ENCODE data around the gene NEK7. TPM values are rescaled to one million over a fixed set of nuclear protein-coding genes. Genes with fewer than 3 reads are reported as not detected.
A peak's percentile ranks its signal among the peaks of the same experiment; 100 is the strongest.

The NEK7 gene
- total and polyA plus RNA-seq, 2 of the 4 experiments (the other 2 are of a cell fraction) = 89.0 to 467 TPM

DNA sequence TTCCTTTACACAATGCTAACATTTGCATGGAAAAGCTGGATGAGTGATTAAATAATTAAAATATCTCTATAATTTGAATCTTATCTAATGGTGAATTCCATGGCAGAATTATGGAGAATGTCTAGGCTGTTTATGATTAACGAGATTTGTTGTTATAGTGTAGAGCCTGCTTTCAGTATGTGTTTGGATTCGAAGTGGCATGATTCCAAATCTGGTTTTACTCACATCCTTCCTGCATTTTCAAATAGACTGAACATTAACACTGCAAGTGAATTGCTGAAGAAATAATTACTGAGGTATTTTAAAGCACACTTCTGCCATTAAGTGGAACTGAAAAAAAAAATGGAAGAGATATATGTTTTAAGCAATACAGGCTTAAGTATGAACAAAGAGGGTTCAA lies 5.1 kb upstream of the NEK7 start:
- TF ChIP-seq CEBPB (IDR thresholded peaks at IDR 0.05; ENCODE audit: low read depth, low read length) = no peak
- TF ChIP-seq MAFK (IDR thresholded peaks at IDR 0.05; ENCODE audit: low read depth, low read length) = no peak
- TF ChIP-seq, protein P1, sequence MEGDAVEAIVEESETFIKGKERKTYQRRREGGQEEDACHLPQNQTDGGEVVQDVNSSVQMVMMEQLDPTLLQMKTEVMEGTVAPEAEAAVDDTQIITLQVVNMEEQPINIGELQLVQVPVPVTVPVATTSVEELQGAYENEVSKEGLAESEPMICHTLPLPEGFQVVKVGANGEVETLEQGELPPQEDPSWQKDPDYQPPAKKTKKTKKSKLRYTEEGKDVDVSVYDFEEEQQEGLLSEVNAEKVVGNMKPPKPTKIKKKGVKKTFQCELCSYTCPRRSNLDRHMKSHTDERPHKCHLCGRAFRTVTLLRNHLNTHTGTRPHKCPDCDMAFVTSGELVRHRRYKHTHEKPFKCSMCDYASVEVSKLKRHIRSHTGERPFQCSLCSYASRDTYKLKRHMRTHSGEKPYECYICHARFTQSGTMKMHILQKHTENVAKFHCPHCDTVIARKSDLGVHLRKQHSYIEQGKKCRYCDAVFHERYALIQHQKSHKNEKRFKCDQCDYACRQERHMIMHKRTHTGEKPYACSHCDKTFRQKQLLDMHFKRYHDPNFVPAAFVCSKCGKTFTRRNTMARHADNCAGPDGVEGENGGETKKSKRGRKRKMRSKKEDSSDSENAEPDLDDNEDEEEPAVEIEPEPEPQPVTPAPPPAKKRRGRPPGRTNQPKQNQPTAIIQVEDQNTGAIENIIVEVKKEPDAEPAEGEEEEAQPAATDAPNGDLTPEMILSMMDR (conservative IDR thresholded peaks at IDR 0.05; ENCODE audit: low read depth, low read length) = no peak
- TF ChIP-seq, protein P2, sequence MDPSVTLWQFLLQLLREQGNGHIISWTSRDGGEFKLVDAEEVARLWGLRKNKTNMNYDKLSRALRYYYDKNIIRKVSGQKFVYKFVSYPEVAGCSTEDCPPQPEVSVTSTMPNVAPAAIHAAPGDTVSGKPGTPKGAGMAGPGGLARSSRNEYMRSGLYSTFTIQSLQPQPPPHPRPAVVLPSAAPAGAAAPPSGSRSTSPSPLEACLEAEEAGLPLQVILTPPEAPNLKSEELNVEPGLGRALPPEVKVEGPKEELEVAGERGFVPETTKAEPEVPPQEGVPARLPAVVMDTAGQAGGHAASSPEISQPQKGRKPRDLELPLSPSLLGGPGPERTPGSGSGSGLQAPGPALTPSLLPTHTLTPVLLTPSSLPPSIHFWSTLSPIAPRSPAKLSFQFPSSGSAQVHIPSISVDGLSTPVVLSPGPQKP (IDR thresholded peaks at IDR 0.05; ENCODE audit: borderline replicate concordance, low read depth, low read length) = no peak
- no peak for TF ChIP-seq RCOR1 (IDR thresholded peaks at IDR 0.05; ENCODE audit: insufficient replicate concordance, low read length)
- no peak for TF ChIP-seq FOS (IDR thresholded peaks at IDR 0.05; ENCODE audit: low read depth, low read length)
- no peak for TF ChIP-seq CHD1 (IDR thresholded peaks at IDR 0.05; ENCODE audit: low read depth, low read length)
- no peak for TF ChIP-seq MXI1 (IDR thresholded peaks at IDR 0.05; ENCODE audit: borderline replicate concordance, low read depth, low read length)
- no peak for TF ChIP-seq RFX5 (IDR thresholded peaks at IDR 0.05; ENCODE audit: low read depth, low read length)
- no peak for TF ChIP-seq NFE2L2 (IDR thresholded peaks at IDR 0.05; ENCODE audit: low read depth, low read length)
- TF ChIP-seq MAZ (IDR thresholded peaks at IDR 0.05; ENCODE audit: borderline replicate concordance, low read depth, low read length) = no peak
- no peak for TF ChIP-seq SMC3 (IDR thresholded peaks at IDR 0.05; ENCODE audit: low read depth, low read length)
- TF ChIP-seq POLR2A (IDR thresholded peaks at IDR 0.05; ENCODE audit: low read depth, low read length) = no peak
- TF ChIP-seq BHLHE40 (IDR thresholded peaks at IDR 0.05; ENCODE audit: low read depth, low read length) = no peak
- TF ChIP-seq, protein P3, sequence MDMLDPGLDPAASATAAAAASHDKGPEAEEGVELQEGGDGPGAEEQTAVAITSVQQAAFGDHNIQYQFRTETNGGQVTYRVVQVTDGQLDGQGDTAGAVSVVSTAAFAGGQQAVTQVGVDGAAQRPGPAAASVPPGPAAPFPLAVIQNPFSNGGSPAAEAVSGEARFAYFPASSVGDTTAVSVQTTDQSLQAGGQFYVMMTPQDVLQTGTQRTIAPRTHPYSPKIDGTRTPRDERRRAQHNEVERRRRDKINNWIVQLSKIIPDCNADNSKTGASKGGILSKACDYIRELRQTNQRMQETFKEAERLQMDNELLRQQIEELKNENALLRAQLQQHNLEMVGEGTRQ (IDR thresholded peaks at IDR 0.05; ENCODE audit: low read depth, low read length) = no peak
- TF ChIP-seq RAD21 (IDR thresholded peaks at IDR 0.05; ENCODE audit: low read length) = no peak
- Histone ChIP-seq H3K4me1 (ENCODE audit: control insufficient read depth, insufficient read depth, low read length) (peaks cover 3% of the 10 kb centered on the region; the same call in 1 of the 2 replicates), H2AK5ac (ENCODE audit: low read depth, low read length) (no peak overlapping the region), H3K4me2 (ENCODE audit: low read depth, low read length) (no peak overlapping the region), H3K23ac (ENCODE audit: low read depth, low read length) (no peak overlapping the region), H3K18ac (ENCODE audit: low read depth, low read length) (no peak overlapping the region), H2AFZ (replicated peaks; ENCODE audit: low read length, poor library complexity) (no peak overlapping the region), H4K20me1 (ENCODE audit: insufficient read depth, low read length) (no peaks in the 10 kb centered on the region), H2AK9ac (replicated peaks; ENCODE audit: low read depth, low read length, poor library complexity) (no peak overlapping the region), H2BK120ac (ENCODE audit: low read depth, low read length) (no peak overlapping the region), H4K8ac (ENCODE audit: low read depth in 2 of 2, low read length in 2 of 2) (no peak overlapping the region), H3K27ac (ENCODE audit: insufficient read depth, low read length) (no peak overlapping the region), H3K36me3 (ENCODE audit: control insufficient read depth, insufficient read depth, low read length) (no peaks in the 10 kb centered on the region), H3K14ac (replicated peaks; ENCODE audit: low read depth, low read length) (no peak overlapping the region), H4K5ac (ENCODE audit: low read depth, low read length) (no peak overlapping the region), H3K27me3 (ENCODE audit: control insufficient read depth, insufficient read depth, low read length) (no peaks in the 10 kb centered on the region), H3K9me3 (ENCODE audit: control insufficient read depth, insufficient read depth, low read length) (no peaks in the 10 kb centered on the region), H3K4me3 (ENCODE audit: insufficient read depth, low read depth, low read length) (no peak overlapping the region), H2BK20ac (ENCODE audit: low read depth, low read length) (no peak overlapping the region), H4K91ac (ENCODE audit: insufficient read depth, low read depth, low read length) (no peak overlapping the region), H2BK5ac (ENCODE audit: low read depth, low read length, poor library complexity, severe bottlenecking) (no peak overlapping the region), H3K4ac (ENCODE audit: low read depth, low read length) (no peak overlapping the region), H3K9me1 (ENCODE audit: insufficient read depth, low read length) (no peaks in the 10 kb centered on the region), H3K56ac (ENCODE audit: extremely low read depth, insufficient read depth, low read length) (no peak overlapping the region), H3K9ac (ENCODE audit: low read depth, low read length) (no peak overlapping the region), H2BK15ac (ENCODE audit: low read depth, low read length) (no peak overlapping the region), H3K79me1 (ENCODE audit: low read depth in 1 of 2, low read length in 2 of 2) (peaks cover 0 to 8% of the 10 kb centered on the region in 2 experiments; a peak in 2 of 4 replicates)
- no CpG with 5 or more reads among the region's 2 CpGs for WGBS, 2 experiments (ENCODE audit: extremely low coverage in 2 of 2, insufficient read length in 1 of 2)
- in situ Hi-C loops (cut with MboI; ENCODE audit: low sequenced_read_pairs) (no loop called here), dilution Hi-C loops (cut with HindIII; ENCODE audit: low sequenced_read_pairs, unreplicated experiment) (no loop called here), intact Hi-C loops (cut with micrococcal nuclease) (no loop called here)
- no TSS peak for BruUV-seq (replicated peaks)
- DNase-seq = peak; percentile 61
- ChIA-PET CTCF (no interaction called here), POLR2A (ENCODE audit: unreplicated experiment) (no interaction called here)
- no peak for ATAC-seq (ENCODE audit: low read depth)
